Activated naive CD4-positive, alpha-beta T cell treated with anti-CD3 and anti-CD28 coated beads, Interleukin-2, amount 10 ng/mL, durations not matched to agents 7 days and 5 days (primary cell): ENCODE data around the gene TTC9B.

Source experiments
- CTCF ChIA-PET: fragments of 350-600 bp; sonication (Branson Sonifier 250); formaldehyde crosslinking; loops from one replicate; lab custom pipeline; 2021; ENCODE audit warnings: antibody characterized with exemption; lab: Charles Lee
- DNase-seq: peaks from one replicate; pipeline ENCODE4 v3.0.0-alpha.2; 2020
- H3K27ac Mint-ChIP-seq: one replicate; pipeline ENCODE4 v1.8.0; 2021; ENCODE audit warnings: mild to moderate bottlenecking, moderate library complexity, mixed read lengths
- H3K27me3 Mint-ChIP-seq: one replicate; pipeline ENCODE4 v1.8.0; 2021; ENCODE audit warnings: mild to moderate bottlenecking, mixed read lengths
- H3K36me3 Mint-ChIP-seq: one replicate; pipeline ENCODE4 v1.8.0; 2021; ENCODE audit warnings: mixed read lengths
- H3K4me1 Mint-ChIP-seq: one replicate; pipeline ENCODE4 v1.8.0; 2021; ENCODE audit warnings: mixed read lengths
- H3K4me3 Mint-ChIP-seq: one replicate; pipeline ENCODE4 v1.8.0; 2021; ENCODE audit warnings: mild to moderate bottlenecking, moderate library complexity, mixed read lengths
- H3K9me3 Mint-ChIP-seq: one replicate; pipeline ENCODE4 v1.8.0; 2021; ENCODE audit warnings: mixed read lengths

TTC9B gene

DNA sequence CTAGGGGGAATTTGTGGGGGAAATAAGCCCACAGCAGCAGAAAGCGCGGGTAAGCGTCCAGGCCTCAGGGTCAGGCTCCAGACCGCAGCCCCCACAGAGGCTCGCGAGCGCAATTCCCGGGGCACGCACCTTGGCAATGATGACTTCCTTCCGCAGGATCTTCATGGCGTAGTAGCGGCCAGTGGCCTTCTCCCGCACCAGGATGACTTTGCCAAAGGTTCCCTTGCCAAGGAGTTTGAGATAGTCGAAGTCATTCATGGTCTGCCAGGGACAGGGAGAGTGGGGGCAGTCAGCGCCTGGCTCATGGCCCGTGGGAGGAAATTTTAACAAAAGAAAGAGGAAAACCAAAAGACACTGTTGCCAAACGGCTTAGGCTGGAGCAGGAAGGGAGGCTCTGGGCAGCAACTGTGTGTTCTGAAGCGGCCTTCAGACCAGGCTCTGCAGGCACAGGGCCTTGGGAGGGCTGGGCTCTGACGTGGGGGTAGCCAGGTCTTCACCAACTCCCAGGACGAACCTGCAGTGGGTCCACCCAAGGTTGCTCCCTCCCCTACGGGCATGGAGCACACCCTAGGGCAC, 23.7 kb upstream of the TTC9B start:
- Mint-ChIP-seq H3K9me3 (no peaks in the 10 kb centered on the region), H3K27me3 (no peaks in the 10 kb centered on the region), H3K27ac (no peak overlapping the region), H3K36me3 (peaks cover 15% of the 10 kb centered on the region), H3K4me3 (no peak overlapping the region), H3K4me1 (no peaks in the 10 kb centered on the region)
- no peak for DNase-seq
- CTCF ChIA-PET = no interaction called here

DNA sequence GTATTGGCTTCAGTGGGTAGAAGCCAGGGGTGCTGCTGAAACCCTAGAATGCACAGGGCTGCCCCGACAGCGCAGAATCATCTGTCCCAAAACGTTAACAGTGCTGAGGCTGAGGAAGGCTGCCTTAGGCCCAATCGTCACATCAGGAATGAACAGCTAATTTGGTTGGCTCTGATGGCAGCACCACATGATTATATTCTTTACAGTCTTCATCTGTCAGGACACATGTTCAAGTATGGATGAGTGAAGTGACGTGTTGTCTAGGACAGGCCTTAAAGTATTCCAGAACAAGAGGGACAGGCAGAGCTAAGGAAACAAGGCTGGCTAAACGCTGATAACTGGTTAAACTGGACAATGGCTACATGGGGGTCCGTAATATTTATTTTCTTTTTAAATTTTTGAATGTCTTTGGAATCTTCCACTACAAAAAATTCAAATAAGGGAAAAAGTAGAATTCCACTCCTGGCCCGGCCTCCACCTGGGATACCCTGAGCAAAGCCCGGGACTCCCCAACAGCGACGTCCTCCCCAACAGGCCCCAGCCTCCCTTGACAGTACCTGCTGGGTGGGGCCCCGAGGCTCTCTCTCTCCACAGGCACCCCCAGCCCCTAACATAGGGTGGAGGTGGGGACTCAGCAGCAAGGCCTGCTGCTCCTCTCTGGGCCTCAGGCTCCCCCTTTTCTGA, 23.1 kb upstream of the TTC9B start:
- Mint-ChIP-seq H3K4me3 (no peak overlapping the region), H3K36me3 (peaks cover 19% of the 10 kb centered on the region), H3K9me3 (no peaks in the 10 kb centered on the region), H3K27ac (no peak overlapping the region), H3K27me3 (no peaks in the 10 kb centered on the region), H3K4me1 (no peaks in the 10 kb centered on the region)
- CTCF ChIA-PET = no interaction called here
- no peak for DNase-seq

DNA sequence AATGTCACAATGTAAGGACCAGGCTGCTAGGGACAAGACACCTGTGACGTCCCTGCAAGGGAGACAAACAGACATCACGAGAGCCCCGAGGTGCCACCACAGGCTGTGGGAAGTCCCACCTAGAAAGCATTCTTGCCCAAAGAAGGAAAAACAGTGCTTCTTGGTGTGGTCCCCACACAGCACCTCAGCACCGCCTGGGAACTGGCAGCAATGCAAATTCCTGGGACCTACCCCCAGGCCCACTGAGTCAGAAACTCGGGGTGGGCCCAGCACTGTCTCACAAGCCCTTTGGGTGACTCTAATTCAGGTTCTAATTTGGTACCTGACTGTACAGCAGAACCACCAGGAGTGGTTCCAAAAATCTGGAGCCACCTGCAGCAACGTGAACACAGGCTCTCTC, 22.1 kb upstream of the TTC9B start:
- Mint-ChIP-seq H3K9me3 (no peaks in the 10 kb centered on the region), H3K36me3 (peaks cover 19% of the 10 kb centered on the region), H3K27me3 (no peaks in the 10 kb centered on the region), H3K27ac (no peak overlapping the region), H3K4me1 (no peaks in the 10 kb centered on the region), H3K4me3 (no peak overlapping the region)
- no peak for DNase-seq
- CTCF ChIA-PET = interaction anchor here (0.6 kb wide), 1 partner anchor 21 kb away, joined by 3 read pairs; no protein-coding TSS in a partner anchor

DNA sequence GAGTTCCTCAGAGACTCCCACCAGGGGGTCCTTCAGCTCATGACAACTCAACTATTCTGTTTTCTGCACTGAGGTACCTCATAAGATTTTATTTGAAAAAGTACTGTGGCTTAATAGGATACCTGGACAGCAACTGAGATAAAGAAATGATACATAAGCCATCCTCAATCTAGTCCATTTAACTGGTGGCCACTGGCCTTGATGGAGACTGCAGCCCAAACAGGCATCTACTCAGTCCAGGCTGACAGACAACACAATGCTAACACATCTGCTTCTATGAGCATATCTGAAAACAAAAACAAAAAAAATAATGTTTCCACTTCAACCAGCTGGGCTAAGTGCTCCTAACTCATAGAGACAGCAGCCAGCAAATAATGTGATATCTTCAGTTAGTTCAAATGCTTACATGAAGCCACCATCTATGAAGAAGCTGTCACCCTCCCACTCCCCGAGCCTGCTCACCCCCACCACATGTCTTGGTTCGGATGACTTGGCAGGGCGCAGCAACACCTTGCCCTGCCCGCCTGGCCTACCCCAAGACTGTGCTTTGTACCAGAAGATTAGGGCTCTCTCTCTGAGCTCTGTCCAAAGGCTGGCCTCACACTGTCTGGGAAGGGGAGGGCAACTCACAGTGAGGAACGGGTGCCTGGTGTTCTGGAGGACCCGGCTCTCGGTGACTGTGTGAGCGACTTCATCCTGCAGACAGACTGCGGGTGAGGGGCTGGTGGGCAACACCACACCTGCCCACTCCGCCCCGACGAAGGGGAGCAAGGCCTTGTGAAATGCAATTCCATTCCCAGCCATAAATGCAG, 21.4 kb upstream of the TTC9B start:
- Mint-ChIP-seq H3K4me1 (no peaks in the 10 kb centered on the region), H3K36me3 (peaks cover 24% of the 10 kb centered on the region), H3K4me3 (no peak overlapping the region), H3K27me3 (no peaks in the 10 kb centered on the region), H3K27ac (no peak overlapping the region), H3K9me3 (no peaks in the 10 kb centered on the region)
- CTCF ChIA-PET = interaction anchor here (0.6 kb wide), 1 partner anchor 21 kb away, joined by 3 read pairs; no protein-coding TSS in a partner anchor
- DNase-seq = no peak

DNA sequence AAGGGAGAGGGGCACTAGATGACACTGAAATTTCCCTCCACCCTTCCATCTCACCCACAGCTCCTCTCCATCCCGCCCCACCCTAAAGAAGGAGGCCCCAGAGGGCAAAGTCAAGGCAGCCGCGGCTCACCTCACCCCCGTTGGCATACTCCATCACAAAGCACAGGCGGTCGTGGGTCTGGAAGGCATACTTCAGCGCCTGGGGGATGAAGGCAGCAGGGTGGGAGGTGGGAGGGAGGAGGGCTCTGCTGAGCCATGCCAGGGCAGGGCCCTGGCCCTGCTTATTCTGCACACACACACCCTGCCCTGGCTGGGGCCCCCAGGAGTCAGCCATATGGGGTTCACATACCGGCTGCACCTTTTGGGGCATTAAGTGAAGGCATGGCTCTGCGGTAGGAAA, 20.6 kb upstream of the TTC9B start:
- no peaks in the 10 kb centered on the region for H3K9me3 Mint-ChIP-seq
- no peak overlapping the region for H3K27ac Mint-ChIP-seq
- no peaks in the 10 kb centered on the region for H3K4me1 Mint-ChIP-seq
- no peak overlapping the region for H3K4me3 Mint-ChIP-seq
- DNase-seq = no peak
- H3K27me3 Mint-ChIP-seq = no peaks in the 10 kb centered on the region
- peaks cover 27% of the 10 kb centered on the region for H3K36me3 Mint-ChIP-seq
- CTCF ChIA-PET = no interaction called here

DNA sequence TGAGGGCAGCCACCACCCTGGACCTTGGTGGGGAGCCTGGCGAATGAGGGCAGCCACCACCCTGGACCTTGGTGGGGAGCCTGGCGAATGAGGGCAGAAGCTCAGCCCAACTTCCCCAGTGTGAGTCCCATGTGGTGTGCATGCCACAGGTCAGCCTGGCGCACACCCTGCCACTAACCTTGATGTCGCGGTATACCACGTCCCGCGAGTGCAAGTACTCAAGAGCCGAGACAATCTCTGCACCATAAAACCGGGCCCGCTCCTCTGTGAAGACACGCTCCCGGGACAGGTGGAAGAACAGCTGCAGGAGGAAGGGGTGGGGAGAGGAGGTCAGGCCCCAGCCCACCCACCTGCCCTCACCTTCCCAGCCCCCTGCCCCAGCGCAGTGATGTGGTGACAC, 19.6 kb upstream of the TTC9B start:
- DNase-seq = no peak
- H3K9me3 Mint-ChIP-seq = no peaks in the 10 kb centered on the region
- no peak overlapping the region for H3K27ac Mint-ChIP-seq
- H3K27me3 Mint-ChIP-seq = no peaks in the 10 kb centered on the region
- H3K4me1 Mint-ChIP-seq = no peaks in the 10 kb centered on the region
- peaks cover 27% of the 10 kb centered on the region for H3K36me3 Mint-ChIP-seq
- CTCF ChIA-PET = no interaction called here
- H3K4me3 Mint-ChIP-seq = no peak overlapping the region

DNA sequence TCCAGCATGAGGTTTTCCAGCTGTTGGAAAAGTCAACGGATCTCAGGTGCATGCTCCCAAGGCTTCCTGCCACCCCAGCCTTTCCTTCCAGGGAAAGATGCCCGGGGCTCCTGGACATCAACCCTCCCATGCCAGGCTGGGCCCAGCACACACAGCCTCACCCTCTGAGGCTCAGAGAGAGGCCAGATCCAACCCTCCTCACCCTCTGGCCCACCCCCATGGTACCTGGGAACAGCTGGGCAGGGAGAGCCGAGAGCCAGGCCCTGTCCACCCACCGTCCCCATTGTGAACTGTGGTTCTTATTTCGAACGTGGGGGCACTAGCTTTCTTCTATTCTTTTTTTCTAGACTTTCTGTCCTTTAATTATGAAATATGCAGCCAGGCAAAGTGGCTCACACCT, 18.2 kb upstream of the TTC9B start:
- CTCF ChIA-PET = no interaction called here
- Mint-ChIP-seq H3K4me3 (no peak overlapping the region), H3K27ac (no peak overlapping the region), H3K36me3 (peaks cover 27% of the 10 kb centered on the region), H3K4me1 (no peaks in the 10 kb centered on the region), H3K9me3 (no peaks in the 10 kb centered on the region), H3K27me3 (no peaks in the 10 kb centered on the region)
- DNase-seq = no peak

DNA sequence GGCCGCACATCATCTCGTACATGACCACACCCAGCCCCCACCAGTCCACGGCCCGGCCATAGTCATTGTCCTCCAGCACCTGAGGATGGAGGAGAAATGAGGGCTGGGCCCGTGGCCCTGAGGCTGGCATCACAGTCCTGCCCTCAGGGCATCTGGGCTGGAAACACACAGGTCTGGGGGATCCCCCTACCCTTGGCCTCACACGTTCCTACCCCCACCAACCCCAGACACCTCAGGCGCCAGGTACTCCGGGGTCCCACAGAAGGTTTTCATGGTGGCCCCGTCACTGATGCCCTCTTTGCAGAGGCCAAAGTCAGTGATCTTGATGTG, 17.8 kb upstream of the TTC9B start:
- Mint-ChIP-seq H3K36me3 (peaks cover 24% of the 10 kb centered on the region), H3K4me1 (no peaks in the 10 kb centered on the region), H3K27ac (no peak overlapping the region), H3K9me3 (no peaks in the 10 kb centered on the region), H3K4me3 (no peak overlapping the region), H3K27me3 (no peaks in the 10 kb centered on the region)
- no peak for DNase-seq
- CTCF ChIA-PET = no interaction called here

DNA sequence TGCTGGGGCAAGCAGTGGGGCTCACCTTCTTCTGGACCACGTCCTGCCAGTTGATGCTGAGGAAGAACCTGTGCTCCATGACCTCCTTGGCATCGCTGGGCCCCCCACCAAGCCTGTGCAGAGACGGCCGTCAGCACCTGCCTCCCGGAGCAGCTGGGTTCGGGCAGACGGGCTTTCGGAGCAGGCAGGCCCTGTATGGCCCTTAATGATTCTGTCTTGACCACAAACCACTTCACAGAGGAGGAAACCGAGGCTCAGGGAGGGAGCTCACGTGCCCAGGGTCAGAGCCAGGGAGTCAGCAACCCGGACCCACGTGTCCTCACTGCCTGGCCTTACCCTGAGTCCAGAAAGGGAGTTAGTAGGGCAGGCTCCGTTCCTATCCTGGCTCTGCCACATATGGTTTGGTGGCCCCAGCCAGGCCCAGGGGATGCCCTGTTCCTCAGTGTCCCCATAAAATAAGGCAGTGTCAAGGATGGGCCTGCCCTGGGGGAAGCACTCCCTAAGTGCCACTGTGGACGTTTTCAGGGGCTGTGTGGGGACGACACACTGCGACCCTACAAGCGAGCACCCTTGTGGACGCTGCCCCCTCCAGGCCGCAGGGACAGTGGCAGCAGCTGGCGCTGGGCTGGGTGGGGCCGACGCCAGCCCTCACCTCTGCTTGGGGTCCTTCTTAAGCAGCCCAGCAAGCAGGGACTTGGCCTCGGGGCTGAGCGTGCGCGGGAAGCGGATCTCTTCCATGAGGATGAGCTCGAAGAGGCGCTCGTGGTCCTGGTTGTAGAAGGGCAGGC, 17.2 kb upstream of the TTC9B start:
- H3K4me1 Mint-ChIP-seq = no peaks in the 10 kb centered on the region
- H3K27ac Mint-ChIP-seq = no peak overlapping the region
- no peaks in the 10 kb centered on the region for H3K9me3 Mint-ChIP-seq
- H3K27me3 Mint-ChIP-seq = no peaks in the 10 kb centered on the region
- no peak overlapping the region for H3K4me3 Mint-ChIP-seq
- CTCF ChIA-PET = no interaction called here
- no peak for DNase-seq
- H3K36me3 Mint-ChIP-seq = peaks cover 22% of the 10 kb centered on the region

DNA sequence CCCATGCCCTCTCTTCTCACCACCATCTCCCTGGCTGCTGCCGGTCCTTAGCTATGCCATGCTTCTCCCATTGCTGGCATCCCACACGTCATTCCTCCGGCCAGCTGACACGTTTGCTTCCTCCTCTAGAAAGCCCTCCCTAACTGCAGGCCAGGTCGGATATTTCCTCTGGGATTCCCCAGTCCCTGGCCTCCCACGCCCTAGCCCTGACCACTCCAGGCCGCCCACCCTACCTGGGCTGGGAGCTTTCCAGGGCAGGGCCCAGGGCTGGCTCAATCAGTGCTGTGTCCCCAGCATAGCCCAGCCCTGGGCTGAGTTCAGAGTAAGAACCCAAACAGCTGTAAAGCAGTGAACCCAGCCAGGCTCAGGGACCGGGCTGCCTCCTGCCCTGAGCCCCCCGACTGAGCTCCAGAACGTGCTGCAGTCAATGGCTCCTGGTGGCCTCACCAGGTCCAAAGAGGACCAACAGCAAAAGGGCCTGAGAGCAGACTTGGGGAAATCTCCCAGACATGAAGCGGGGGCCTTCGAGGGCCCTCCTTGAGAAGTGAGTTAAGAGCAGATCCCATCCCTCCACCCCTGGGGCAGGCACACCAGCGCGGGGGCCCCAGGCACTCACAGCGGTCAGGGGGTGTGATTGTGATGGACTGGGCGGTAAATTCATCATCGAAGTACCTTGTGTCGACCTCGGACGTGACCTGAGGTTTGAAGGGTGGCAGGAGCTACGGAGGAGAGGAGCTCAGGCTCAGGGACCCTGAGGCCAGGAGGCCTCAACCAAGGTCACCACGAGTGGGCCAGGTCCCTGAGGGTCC, 16.4 kb upstream of the TTC9B start:
- no peaks in the 10 kb centered on the region for H3K9me3 Mint-ChIP-seq
- no peak overlapping the region for H3K27ac Mint-ChIP-seq
- no peaks in the 10 kb centered on the region for H3K27me3 Mint-ChIP-seq
- H3K4me1 Mint-ChIP-seq = peaks cover 3% of the 10 kb centered on the region
- no peak for DNase-seq
- no peak overlapping the region for H3K4me3 Mint-ChIP-seq
- CTCF ChIA-PET = no interaction called here
- H3K36me3 Mint-ChIP-seq = peaks cover 22% of the 10 kb centered on the region

DNA sequence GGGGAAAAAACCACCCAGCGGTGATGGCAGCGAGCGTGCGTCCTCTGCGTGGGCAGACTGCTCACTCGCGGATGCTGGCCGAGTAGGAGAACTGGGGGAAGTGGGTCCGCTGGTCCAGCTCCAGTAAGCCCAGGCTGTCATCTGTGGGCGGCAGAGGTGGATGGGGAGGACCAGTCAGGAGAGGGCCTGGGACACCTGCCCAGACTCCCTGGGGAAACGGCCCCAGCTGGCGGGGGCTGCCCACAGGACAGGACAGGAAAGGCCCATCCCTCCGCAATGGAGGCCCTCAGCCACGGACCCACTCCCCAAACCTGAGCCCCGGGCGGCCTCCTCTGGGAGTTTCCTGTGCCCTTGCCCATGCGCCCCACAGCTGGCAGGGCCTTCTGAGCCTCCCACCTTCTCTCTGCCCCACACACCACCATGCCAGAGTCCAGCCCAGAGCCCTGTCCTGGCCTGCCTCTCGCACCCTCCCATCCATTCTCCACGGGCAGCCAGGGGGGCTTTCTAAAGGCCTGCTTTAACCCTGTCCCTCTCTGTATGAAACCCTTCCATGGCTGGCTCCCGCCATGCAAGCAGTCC, 15.7 kb upstream of the TTC9B start:
- Mint-ChIP-seq H3K27ac (no peak overlapping the region), H3K27me3 (peaks cover under 1% of the 10 kb centered on the region), H3K9me3 (no peaks in the 10 kb centered on the region), H3K4me1 (peaks cover 8% of the 10 kb centered on the region), H3K4me3 (no peak overlapping the region), H3K36me3 (peaks cover 18% of the 10 kb centered on the region)
- CTCF ChIA-PET = no interaction called here
- DNase-seq = no peak

DNA sequence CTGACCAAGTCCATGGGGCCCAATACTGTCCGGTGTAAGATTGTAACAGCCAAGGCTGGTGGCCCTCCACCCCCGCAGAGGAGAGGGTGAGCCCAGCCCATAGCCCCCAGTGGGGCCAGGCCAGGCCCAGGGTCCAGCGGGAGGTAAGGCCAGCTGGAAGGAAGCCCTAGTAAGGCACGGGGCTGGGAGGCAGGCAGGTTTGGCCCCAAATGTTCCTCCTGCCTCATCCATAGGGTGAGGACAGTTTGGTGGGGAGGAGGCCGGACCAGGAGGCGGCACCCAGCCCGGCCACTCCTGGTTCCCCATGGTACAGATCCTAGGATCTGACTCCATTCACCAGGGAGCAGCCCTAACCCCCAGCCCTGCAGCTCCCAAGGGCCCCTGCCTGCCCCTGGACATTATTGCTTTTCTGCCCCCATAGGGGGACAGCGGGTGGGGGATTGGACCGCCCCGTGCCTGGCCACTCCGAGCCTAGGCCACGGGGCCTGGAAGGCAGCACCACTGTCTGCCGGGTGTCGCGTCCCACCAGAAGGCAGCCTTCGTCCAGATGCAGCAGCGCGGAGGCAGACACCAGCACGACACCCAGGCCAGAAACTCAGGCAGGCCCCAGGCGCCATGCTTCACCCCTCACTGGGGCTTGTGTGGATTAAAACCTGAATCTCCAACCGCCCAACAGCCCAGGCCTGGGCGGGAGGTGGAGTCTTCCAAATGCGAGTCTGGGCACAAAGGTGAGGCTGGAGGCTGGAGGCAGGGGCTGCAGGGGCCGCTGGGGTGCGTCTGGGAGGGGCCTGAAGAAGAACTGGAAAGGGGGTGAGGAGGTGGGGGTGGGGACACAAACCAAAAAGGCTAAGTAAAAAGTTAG, 15.0 kb upstream of the TTC9B start:
- Mint-ChIP-seq H3K36me3 (peaks cover 17% of the 10 kb centered on the region), H3K9me3 (no peaks in the 10 kb centered on the region), H3K27ac (no peak overlapping the region), H3K27me3 (peaks cover 4% of the 10 kb centered on the region), H3K4me1 (peaks cover 8% of the 10 kb centered on the region), H3K4me3 (no peak overlapping the region)
- CTCF ChIA-PET = no interaction called here
- no peak for DNase-seq

DNA sequence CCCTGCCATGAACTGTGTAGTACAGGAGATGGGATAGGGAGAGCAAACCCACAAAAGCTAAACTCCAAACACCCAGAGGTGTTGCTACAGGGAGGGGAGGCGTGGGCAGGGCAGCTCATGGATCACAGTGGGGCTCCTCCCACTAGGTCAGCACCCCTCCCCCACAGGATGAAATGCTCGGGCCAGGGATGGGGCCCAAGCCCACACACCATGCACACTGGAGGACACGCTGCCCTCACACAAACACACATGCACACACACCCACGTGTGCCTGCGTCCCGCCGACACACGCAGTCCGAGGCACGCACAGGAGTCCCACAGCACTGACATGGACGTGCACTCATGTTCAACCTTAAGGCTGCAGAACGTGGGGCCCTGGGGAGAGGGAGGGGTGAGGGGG, 14.3 kb upstream of the TTC9B start:
- no peak overlapping the region for H3K4me3 Mint-ChIP-seq
- peaks cover 8% of the 10 kb centered on the region for H3K4me1 Mint-ChIP-seq
- H3K9me3 Mint-ChIP-seq = no peaks in the 10 kb centered on the region
- H3K27me3 Mint-ChIP-seq = peaks cover 8% of the 10 kb centered on the region
- CTCF ChIA-PET = no interaction called here
- H3K36me3 Mint-ChIP-seq = peaks cover 14% of the 10 kb centered on the region
- H3K27ac Mint-ChIP-seq = no peak overlapping the region
- no peak for DNase-seq
